ENCODE results near the gene TMEM263. TPM values are rescaled to one million over a fixed set of nuclear protein-coding genes. Genes with fewer than 3 reads are reported as not detected.

Gene TMEM263
- total RNA-seq, 2 experiments from 2014 or later: 34.1 to 60.0 TPM

DNA sequence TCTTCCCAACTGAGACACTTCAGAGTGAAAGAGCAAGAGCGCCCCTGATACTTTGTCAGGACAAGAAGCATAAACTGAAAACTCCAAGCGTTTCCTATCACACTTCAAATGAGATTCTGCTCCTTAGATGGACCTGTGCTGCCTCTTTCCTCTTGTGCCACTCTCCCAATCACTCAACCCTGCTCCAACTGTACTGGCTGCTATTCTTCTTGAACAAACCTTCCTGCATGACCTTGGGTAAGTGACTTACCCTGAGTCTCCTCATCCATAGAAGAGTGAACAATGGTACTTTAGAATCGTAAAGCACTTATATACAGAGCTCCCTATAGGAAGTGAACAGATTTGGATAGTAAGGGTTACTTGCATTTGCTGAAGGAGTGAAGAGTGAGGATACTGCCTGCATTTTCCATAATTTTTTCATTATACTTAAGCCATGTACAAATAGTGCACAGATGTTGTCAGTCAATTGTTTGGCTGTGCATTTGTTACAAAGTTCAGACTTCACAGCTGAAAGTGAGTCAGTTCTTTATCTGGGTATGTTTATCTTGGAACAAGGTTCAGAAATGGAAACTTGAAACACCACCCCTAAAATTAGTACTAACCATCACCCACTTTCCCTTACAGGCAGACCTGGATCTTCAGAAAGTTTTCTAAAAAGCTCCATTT, 20.4 kb downstream of the TMEM263 start:
- H3K27ac ChIP-seq (ENCODE audit: low read depth, low read length, poor library complexity, severe bottlenecking): no peak overlapping the region
- ChIA-PET CTCF (ENCODE audit: unreplicated experiment) (no interaction called here), POLR2A (interaction anchor here (0.6 kb wide), 1 partner anchor 44 kb away, joined by 3 read pairs; no protein-coding TSS in a partner anchor)
- no peak overlapping the region for H2AFZ ChIP-seq (ENCODE audit: low read length)
- no peak overlapping the region for H3K4me3 ChIP-seq (ENCODE audit: low read depth, low read length, poor library complexity, severe bottlenecking)
- TF ChIP-seq EZH2phosphoT487 (IDR thresholded peaks at IDR 0.05; ENCODE audit: borderline replicate concordance, low read depth, low read length): no peak
- TF ChIP-seq, protein P1, sequence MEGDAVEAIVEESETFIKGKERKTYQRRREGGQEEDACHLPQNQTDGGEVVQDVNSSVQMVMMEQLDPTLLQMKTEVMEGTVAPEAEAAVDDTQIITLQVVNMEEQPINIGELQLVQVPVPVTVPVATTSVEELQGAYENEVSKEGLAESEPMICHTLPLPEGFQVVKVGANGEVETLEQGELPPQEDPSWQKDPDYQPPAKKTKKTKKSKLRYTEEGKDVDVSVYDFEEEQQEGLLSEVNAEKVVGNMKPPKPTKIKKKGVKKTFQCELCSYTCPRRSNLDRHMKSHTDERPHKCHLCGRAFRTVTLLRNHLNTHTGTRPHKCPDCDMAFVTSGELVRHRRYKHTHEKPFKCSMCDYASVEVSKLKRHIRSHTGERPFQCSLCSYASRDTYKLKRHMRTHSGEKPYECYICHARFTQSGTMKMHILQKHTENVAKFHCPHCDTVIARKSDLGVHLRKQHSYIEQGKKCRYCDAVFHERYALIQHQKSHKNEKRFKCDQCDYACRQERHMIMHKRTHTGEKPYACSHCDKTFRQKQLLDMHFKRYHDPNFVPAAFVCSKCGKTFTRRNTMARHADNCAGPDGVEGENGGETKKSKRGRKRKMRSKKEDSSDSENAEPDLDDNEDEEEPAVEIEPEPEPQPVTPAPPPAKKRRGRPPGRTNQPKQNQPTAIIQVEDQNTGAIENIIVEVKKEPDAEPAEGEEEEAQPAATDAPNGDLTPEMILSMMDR (conservative IDR thresholded peaks at IDR 0.05; ENCODE audit: low read length): no peak
- H3K4me2 ChIP-seq (ENCODE audit: low read length): no peak overlapping the region
- H3K79me2 ChIP-seq (ENCODE audit: insufficient read depth, low read depth, low read length): peaks cover 13% of the 10 kb centered on the region; the same call in 1 of the 2 replicates
- intact Hi-C loops (cut with micrococcal nuclease; ENCODE audit: unreplicated experiment): loop anchor here (2.0 kb wide), 1 partner anchor 19 kb away; no protein-coding TSS in a partner anchor
- no peaks in the 10 kb centered on the region for H3K9me3 ChIP-seq (ENCODE audit: low read length)
- no peaks in the 10 kb centered on the region for H3K9me2 ChIP-seq (ENCODE audit: insufficient read depth, low read length)
- H3K36me3 ChIP-seq (ENCODE audit: insufficient read depth, low read length): peaks cover 46% of the 10 kb centered on the region
- no peak for DNase-seq (ENCODE audit: low spot score)
- no TSS peak for BruUV-seq (replicated peaks)
- H4K20me1 ChIP-seq (ENCODE audit: insufficient read depth, low read length): 0 out of 2 replicates have a peak, but pooled peaks cover 5% of the 10 kb centered on the region
- H3K4me1 ChIP-seq (ENCODE audit: insufficient read depth, low read length, poor library complexity, severe bottlenecking): peaks cover 21% of the 10 kb centered on the region

DNA sequence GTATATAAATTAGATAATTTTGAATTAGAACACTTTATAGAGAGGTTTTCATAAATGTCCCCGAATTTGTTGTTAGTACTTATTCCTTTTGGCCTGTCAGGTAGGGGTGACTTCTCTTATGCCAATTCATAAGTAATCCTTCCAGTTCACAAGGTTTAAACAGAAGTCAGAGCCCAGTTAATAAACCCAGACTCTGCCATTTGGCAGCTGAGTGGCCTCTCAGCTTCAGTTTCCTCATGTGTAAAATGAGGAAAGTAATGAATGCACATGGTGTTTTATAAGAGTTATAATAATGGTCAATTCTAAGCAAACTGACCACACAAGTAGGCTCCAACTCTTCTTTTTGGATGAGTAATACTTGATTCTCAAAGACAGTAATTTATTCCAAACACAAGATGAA, 21.0 kb downstream of the TMEM263 start:
- POLR2A ChIA-PET: interaction anchor here (0.6 to 1.0 kb wide), 2 partner anchors 10 to 44 kb away, joined by 3 to 6 read pairs; partner anchors contain the start of gene MTERF2

More for the DNA sequence above, 21.0 kb downstream of the TMEM263 start:
- no peak overlapping the region for H3K4me2 ChIP-seq (ENCODE audit: low read length)
- H3K36me3 ChIP-seq (ENCODE audit: insufficient read depth, low read length): peaks cover 40% of the 10 kb centered on the region
- 0 out of 2 replicates have a peak, but pooled peaks cover 2% of the 10 kb centered on the region for H4K20me1 ChIP-seq (ENCODE audit: insufficient read depth, low read length)
- DNase-seq (ENCODE audit: low spot score): no peak
- intact Hi-C loops (cut with micrococcal nuclease; ENCODE audit: unreplicated experiment): no loop called here
- H3K4me1 ChIP-seq (ENCODE audit: insufficient read depth, low read length, poor library complexity, severe bottlenecking): peaks cover 21% of the 10 kb centered on the region
- CTCF ChIA-PET (ENCODE audit: unreplicated experiment): no interaction called here
- H3K27ac ChIP-seq (ENCODE audit: low read depth, low read length, poor library complexity, severe bottlenecking): no peak overlapping the region
- H3K9me3 ChIP-seq (ENCODE audit: low read length): no peaks in the 10 kb centered on the region
- no TSS peak for BruUV-seq (replicated peaks)
- peaks cover 13% of the 10 kb centered on the region; the same call in 1 of the 2 replicates for H3K79me2 ChIP-seq (ENCODE audit: insufficient read depth, low read depth, low read length)
- H2AFZ ChIP-seq (ENCODE audit: low read length): no peak overlapping the region
- no peak for TF ChIP-seq EZH2phosphoT487 (IDR thresholded peaks at IDR 0.05; ENCODE audit: borderline replicate concordance, low read depth, low read length)
- TF ChIP-seq, protein P1 (conservative IDR thresholded peaks at IDR 0.05; ENCODE audit: low read length): no peak
- no peaks in the 10 kb centered on the region for H3K9me2 ChIP-seq (ENCODE audit: insufficient read depth, low read length)
- no peak overlapping the region for H3K4me3 ChIP-seq (ENCODE audit: low read depth, low read length, poor library complexity, severe bottlenecking)

Measured in OCI-LY7 (cell line).